Eye (tissue), 1 donor: ENCODE data around the gene FNDC3B.
A peak's percentile ranks its signal among the peaks of the same experiment; 100 is the strongest.

Experiments
- DNase-seq: peaks from one replicate; pipeline ENCODE4 v3.0.0-alpha.2; 2015

FNDC3B gene

GRCh38 chr3:172174513-172175253 lies 135.3 kb downstream of the FNDC3B start:
- DNase-seq: peak; percentile 45

GRCh38 chr3:172175254-172175599 lies 135.8 kb downstream of the FNDC3B start:
- no peak for DNase-seq

GRCh38 chr3:172176061-172176770 lies 136.8 kb downstream of the FNDC3B start:
- no peak for DNase-seq

GRCh38 chr3:172177046-172177445 lies 137.7 kb downstream of the FNDC3B start:
- DNase-seq: no peak

GRCh38 chr3:172177803-172178316 lies 138.5 kb downstream of the FNDC3B start:
- DNase-seq: no peak

GRCh38 chr3:172179680-172180399 lies 140.5 kb downstream of the FNDC3B start:
- no peak for DNase-seq

- DNase-seq: no peak
Measured at GRCh38 chr3:172180473-172180872, 141.1 kb downstream of the FNDC3B start.

- DNase-seq: no peak
Measured at GRCh38 chr3:172181932-172182586, 142.7 kb downstream of the FNDC3B start.

GRCh38 chr3:172182797-172183196 lies 143.4 kb downstream of the FNDC3B start:
- DNase-seq: peak; percentile 39

GRCh38 chr3:172184106-172184822 lies 144.9 kb downstream of the FNDC3B start:
- no peak for DNase-seq

- no peak for DNase-seq
Measured at GRCh38 chr3:172185907-172186306, 146.5 kb downstream of the FNDC3B start.

GRCh38 chr3:172186607-172187006 lies 147.2 kb downstream of the FNDC3B start:
- DNase-seq: no peak

GRCh38 chr3:172187511-172187910 lies 148.1 kb downstream of the FNDC3B start:
- DNase-seq: no peak

- DNase-seq: no peak
Measured at GRCh38 chr3:172188511-172188910, 149.1 kb downstream of the FNDC3B start.

GRCh38 chr3:172189213-172189612 lies 149.8 kb downstream of the FNDC3B start:
- no peak for DNase-seq

- DNase-seq: no peak
Measured at GRCh38 chr3:172189987-172190603, 150.7 kb downstream of the FNDC3B start.

GRCh38 chr3:172190980-172191379 lies 151.6 kb downstream of the FNDC3B start:
- no peak for DNase-seq

GRCh38 chr3:172191629-172192028 lies 152.3 kb downstream of the FNDC3B start:
- no peak for DNase-seq

GRCh38 chr3:172192830-172193415 lies 153.5 kb downstream of the FNDC3B start:
- DNase-seq: no peak

GRCh38 chr3:172193436-172193835 lies 154.1 kb downstream of the FNDC3B start:
- no peak for DNase-seq

- DNase-seq: peak; percentile 84
Measured at GRCh38 chr3:172194702-172195406, 155.5 kb downstream of the FNDC3B start.
